Activated CD4-positive, alpha-beta T cell treated with anti-CD3 and anti-CD28 coated beads, Interleukin-2, Interleukin-4, amounts not matched to agents 100 ng/mL and 50 ng/mL, durations not matched to agents 16 hours and 8 hours (primary cell): ENCODE data around the gene DSPP.
"Not testable (repeated sequence)": the region's sequence is repeated elsewhere in the genome, so short reads cannot be mapped to it uniquely, and the experiment has no call there.

Source experiments
- DNase-seq: peaks from one replicate; pipeline ENCODE4 v3.0.0-alpha.2; 2020; ENCODE audit warnings: low spot score

DSPP gene

DNA sequence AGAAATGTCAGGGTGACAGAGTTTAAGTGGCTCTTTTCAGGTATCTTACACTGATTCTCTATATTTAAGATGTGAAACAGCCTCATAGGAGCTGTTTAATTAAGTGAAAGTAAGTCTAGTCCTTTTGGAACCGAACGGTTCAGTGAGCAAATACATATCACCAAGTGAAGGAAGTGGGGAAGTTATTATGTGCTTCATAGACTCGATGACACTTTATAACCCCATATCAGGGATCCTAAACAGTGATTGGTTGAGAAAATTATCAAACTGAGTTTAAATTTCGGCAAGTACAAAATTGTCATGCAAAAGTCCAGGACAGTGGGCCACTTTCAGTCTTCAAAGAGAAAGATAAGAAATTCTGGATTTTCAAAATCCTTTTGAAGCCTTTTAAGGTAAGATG, at the start of gene DSPP:
Gene DSPP (plus strand): TSS at position 301 of the 400 bp plus-strand sequence. CDS start 2,380 bp downstream, outside the sequence.
- DNase-seq: no peak

DNA sequence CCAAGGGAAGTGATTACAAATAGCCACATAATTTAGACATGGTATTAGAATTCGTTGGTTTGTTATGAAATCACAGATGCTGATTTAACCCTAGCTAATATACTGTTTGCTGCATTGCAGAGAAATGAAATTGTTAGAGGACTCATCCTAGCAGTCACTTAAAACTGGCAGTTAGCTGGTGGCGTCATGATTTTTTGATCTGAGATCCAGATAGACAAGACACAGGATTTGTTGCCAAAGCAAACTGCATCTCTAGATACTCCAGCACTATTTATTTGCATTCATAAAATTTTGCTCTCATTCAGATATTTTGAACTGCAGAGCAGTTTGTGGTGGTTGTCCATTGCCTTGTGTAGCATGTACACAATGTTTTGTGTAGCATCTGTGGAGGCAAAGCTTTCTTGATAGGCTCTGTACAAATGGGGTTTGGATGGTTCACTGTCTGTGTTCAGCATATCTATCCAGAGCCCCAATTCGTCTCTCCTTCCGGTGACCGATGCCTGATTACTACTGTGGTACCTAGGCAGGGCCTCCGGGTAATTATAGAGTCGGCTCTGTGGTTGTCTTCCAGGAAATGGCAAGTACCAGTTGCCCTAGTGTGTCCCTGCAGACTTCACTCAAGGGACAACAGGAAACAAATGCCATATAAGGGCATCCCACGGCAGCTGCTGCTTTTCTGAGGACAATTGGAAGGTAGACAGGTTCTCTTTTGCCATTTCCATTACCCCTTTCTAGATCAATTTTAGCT, 49.1 kb upstream of the DSPP start:
- DNase-seq: peak; percentile 75

DNA sequence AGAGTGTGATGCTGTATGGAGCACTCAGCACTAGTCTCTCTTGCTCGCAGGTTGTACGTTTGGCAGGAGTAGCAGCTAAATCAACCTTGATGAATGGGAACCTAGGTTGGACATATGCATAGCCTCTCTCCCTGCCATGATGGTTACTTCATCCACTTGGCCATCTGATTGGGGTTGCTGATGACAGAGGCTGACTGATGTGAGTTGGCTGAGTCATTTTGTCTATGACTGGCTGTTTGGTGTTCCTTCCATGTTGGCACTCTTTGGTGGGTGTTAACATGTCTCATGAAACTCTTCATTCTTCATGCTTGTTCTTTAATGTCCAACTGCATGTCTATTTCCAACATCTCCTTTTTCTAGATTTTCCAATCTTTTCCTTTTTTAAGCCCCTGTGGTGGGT, 47.5 kb upstream of the DSPP start:
- no peak for DNase-seq

DNA sequence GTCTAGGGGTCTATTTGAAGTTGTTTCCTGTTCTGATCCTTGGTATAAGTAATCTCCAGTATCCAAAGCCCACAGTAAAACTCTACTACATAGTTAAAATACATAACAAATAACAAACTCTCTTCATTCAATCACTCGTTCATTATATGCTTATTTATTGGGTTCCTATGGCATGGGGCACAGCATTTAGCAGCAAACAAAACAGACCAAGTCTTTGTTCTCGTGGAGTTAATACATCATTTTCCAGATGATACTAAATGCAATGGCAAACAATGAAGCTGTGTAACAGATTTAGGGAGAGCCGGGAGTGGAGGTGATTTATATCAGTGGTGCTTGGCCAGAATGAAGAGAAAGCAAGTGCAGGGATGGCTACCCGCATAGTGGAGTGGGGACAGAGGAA, 42.6 kb upstream of the DSPP start:
- DNase-seq: no peak

DNA sequence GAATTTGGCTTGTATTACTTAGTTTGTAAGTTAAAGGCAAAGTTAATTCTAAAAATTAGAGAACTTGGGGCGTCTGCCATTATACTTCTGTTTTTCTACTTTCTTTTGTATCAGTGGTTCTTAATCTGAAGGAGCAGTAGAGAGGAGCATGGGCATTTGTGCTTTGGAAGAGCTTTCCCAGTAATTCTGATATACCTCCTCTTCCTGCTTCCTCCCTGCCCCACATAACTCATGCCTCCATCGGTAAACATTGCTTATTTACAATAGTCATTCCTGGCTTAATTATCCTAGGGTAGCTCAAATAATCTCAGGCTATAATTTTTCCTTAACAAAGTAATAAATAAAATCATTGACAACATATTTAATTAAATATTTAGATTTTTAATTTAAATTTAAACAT, 42.1 kb upstream of the DSPP start:
- DNase-seq: no peak

DNA sequence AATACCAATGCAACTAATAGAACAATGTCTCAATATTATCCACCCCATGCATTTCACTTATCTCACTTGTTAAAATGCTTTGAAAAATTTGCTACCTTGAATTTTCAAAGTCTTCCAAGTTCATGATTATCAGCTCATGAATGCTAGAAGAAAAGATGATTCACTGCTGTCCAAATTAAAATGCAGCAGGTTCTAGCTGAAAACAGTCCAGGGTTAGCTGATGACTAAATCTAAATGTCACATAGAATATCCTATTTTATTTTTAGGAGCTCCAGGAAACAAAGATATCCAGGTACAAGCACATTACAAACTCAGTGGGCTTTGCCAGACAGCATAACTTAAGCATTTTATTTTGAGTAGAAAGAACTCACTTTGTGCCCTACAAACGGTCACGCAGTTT, 41.1 kb upstream of the DSPP start:
- DNase-seq: no peak

DNA sequence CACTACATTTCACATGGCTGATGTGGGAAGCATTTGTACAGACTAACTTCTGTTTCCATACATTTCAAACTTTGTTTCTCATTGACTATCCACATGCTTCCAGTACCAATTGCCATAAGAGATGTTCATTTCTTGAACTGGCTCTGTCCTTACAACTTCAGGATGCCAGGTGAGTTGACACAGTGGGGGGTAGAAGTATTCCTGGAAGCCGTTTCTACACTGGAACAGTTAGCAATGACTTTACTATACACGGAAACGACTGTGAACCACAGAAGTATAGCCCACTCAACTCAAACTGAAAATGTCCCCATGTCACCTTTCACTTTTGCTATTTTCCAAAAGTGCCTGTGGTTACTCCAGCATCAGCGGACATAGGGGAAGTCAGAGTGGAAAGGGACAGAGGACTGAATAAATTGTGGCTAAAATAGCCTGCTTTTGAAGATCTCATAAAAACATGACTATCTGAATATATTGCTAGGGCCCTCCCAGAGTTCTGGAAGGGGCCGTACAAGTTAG, 38.0 kb upstream of the DSPP start:
- DNase-seq: peak; percentile 2

DNA sequence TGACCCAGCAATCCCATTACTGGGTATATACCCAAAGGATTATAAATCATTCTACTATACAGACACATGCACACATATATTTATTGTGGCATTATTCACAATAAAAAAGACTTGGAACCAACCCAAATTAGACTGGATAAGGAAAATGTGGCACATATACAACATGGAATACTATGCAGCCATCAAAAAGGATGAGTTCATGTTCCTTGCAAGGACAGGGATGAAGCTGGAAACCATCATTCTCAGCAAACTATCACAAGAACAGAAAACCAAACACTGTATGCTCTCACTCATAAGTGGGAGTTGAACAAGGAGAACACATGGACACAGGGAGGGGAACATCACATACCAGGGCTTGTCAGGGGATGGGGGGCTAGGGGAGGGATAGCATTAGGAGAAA, 34.0 kb upstream of the DSPP start:
- DNase-seq: not testable (repeated sequence)

DNA sequence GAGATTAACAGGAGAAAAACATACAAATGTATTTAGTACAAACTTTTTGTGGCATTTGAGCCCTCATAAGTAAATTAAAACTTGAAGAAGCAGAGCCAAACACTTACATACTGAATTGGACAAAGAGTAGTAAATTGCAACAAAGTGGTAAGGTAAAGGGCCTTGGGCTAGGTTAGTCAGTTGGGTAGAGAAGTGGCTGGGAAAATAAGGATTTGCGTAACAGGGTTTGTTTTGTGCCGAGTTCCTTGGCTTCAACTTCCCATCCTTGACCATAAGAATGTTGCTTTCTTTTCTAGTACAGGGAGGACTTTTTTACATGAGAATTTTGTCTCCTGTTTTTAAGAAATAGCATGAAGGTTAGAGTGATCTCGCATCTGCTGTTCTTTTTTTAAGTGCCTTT, 33.3 kb upstream of the DSPP start:
- DNase-seq: no peak

DNA sequence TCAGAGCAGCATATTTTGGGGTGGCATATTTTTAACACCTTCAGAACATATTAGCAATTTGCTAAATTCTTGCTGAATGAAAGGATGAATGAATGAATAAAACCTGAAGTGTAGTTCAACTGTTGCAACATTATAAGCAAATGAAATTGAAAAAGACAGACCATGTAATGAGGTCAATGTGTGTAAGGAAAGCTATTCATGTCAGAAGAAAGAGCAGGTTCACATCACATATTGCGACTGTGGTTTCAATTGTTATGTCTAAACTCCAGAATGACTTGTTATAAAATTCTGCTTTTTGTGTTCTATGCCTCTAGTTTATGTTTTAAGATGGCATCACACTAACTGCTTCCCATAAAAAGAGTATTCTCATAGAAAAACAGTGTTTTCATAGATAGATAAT, 32.9 kb upstream of the DSPP start:
- no peak for DNase-seq

DNA sequence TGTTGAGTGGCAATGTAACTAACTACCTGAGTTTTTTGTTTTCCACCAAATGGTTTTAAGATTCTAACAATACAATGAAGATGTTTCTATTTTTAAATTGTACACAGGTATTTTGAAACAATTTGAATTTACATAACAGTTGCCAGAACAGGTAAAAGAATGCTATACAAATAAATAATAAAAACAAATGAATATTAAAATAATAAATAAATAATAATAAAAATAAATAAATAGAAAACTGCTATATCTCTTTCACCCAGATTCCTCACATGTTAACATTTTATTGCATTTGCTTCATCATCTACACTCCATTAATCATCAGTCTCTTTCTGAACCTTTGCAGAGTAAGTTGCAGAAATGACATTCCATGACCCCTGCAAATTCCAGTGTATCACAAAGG, 32.3 kb upstream of the DSPP start:
- no peak for DNase-seq

DNA sequence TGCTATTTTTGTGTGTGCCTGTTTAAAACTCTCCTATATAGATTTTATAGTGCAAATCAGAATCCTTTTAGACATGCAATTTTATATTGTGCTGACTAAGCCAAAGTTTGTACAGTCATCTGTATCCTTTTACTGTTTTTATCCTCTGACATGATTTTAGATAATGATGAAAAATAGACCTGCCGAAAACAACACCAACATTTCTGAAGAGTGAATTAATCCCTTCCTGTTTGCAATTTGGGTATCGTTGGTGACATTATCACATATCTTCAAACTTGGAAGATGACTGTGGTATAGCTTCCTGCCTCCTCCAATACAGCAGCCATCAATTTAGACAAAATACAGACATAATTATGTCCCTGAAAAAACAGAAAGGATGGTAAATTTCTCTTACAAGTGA, 28.9 kb upstream of the DSPP start:
- DNase-seq: no peak

DNA sequence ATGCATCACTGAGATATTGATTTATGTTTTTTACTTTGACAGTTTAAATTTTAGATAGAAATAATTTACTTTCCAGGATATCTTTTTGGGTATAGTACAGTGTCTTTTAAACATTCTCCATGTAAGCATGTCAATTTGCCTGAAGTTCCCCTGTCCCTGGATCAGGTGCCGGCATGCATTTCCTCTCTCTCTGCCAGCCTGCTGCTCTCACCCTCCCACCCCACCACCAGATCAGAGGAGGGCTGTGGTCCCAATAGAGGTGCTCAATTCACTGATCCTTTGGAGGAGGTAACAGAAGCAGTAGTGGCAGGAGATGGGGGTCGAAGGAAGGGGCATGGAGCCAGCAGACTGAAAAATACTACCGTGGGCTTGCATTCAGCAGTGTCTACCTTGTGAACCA, 28.3 kb upstream of the DSPP start:
- no peak for DNase-seq

DNA sequence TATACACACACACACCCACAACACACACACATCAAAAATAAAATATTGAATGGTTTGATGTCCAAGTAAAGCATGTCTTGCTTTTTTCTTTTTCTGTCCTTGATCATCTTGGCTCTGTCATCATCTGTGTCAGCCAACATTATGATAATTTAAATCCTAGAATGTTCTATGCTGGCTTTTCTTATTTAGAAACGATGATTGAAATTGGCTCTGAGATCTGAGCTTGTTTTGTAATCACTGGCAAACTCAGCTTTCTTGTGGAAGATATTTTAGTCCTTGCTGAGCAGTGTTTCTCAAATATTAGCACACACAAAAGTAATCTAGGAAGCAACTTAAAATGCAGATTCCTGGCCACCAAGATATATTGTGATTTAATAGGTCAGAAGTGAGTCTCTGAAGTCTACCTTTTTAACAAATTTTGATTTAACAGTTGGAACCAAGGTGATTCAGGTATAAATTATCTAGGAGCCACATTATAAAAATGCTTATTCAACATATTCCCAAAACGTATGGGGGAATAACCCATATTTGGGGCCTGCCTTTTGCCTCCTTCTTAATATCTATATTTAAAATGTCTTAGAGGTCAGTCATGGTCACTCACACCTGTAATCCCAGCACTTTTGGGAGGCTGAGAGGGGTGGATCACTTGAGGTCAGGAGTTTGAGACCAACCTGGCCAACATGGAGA, 24.0 kb upstream of the DSPP start:
- DNase-seq: no peak

DNA sequence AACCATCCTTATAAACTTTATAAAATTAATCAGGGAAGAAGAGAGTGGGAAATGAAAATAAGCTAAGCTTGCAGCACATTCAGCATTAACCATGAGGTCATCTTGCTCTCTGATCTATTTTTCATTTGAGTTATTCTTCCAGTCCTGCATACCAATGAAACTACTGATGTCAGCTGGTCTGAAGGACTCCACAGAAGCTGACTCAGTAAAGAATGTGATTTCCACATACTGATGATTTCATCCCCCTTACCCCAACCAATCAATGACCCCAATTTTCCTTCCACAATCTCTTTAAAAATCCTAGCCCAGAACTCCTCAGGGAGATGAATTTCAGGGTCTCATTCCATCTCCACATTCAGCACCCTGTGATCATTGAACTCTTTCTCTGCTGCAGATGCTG, 18.8 kb upstream of the DSPP start:
- no peak for DNase-seq

DNA sequence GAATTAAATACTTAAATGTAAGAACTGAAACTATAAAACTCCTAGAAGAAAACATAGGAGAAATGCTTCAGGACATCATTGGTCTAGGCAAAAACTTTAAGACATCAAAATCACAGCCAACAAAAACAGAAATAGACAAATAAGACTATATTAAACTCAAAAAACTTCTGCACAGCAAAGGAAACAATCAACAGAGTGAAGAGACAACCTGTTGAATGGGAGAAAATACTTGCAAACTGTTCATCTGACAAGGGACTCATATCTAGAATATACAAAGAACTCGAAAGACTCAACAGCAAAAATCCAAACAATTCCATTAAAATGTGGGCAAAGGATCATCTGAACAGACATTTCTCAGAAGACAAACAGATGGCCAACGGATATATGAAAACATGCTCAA, 16.2 kb upstream of the DSPP start:
- no peak for DNase-seq

DNA sequence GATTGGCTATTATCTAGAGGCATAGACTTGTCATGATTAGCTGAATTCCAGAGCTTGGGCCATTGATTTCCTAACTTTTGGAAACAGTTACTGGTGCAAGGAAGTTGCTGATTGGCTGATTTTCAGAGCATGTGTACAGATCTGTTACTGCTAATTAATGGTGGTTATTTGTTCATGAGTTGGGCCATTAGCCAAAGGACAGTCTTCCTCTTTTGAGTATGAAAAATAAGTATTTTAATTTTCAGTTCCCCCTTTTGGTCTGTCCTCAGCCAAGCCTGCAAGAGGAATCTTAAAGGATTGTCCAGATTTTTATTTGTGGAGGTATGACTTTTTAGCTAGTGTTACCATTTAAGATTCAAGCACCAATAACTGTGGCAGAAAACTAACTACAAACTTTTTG, 7.0 kb upstream of the DSPP start:
- no peak for DNase-seq

DNA sequence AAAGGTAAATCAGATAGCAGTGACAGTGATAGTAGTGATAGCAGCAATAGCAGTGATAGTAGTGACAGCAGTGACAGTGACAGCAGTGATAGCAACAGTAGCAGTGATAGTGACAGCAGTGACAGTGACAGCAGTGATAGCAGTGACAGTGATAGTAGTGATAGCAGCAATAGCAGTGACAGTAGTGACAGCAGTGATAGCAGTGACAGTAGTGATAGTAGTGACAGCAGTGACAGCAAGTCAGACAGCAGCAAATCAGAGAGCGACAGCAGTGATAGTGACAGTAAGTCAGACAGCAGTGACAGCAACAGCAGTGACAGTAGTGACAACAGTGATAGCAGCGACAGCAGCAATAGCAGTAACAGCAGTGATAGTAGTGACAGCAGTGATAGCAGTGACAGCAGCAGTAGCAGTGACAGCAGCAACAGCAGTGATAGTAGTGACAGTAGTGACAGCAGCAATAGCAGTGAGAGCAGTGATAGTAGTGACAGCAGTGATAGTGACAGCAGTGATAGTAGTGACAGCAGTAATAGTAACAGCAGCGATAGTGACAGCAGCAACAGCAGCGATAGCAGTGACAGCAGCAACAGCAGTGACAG, 6.1 kb downstream of the DSPP start:
- no peak for DNase-seq

DNA sequence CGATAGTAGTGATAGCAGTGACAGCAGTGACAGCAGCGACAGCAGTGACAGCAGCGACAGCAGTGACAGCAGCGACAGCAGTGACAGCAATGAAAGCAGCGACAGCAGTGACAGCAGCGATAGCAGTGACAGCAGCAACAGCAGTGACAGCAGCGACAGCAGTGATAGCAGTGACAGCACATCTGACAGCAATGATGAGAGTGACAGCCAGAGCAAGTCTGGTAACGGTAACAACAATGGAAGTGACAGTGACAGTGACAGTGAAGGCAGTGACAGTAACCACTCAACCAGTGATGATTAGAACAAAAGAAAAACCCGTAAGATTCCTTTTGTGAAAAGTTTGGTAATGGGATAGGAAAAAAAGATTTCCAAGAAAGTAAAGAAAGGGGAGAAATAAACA, 7.9 kb downstream of the DSPP start:
- DNase-seq: no peak

DNA sequence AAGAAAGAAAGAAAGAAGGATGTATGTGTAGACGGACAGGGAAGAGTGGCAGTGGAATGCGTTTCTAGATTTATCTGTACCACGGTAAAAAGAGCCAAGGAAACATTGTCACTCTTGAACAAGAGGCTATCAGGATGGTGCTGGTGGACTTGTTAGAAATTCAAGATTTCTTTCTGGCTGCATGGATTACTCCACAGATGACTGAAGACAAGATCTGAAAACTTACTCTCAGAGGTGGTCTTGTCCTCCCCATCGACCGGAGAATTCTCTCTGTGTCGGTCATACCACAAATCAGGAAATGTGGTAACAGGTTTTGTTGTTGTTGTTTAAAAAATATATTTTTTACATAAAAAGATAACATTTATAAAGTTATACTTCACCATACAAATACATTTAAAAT, 11.8 kb downstream of the DSPP start:
- DNase-seq: no peak

DNA sequence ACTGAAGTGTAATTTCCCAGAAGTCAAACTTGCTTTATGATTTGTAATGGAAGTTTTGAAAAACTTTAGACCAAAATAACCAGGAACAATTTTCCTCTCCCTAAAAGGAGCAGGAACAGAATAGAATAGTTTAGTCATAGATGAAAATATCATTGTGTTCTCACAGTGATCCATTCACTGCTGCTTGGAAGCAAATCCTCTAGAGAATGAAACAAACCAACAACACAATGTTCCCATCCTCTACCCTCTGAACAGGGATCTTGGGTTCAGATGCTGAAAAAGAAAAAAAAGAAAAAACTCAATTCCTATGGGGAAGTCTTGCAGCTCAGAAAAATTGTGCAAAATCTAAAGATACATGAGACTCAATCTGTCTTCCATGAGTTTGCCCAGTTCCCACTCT, 12.2 kb downstream of the DSPP start:
- no peak for DNase-seq

DNA sequence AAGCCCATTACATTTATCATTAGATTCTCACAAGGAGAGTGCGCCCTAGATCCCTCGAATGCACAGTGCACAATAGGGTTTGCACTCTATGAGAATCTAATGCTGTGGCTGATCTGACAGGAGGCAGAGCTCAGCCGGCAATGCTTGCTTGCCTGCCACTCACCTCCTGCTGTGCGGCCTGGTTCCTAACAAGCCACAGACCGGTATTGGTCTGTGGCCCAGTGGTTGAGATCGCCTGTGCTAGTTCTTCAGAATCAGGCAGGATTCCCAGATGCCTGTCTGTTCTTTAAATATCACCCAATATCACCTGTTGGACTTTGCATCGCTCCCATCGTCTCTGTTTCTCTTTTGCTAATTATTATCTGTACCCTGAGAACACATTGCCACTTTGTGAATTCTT, 14.0 kb downstream of the DSPP start:
- DNase-seq: no peak

DNA sequence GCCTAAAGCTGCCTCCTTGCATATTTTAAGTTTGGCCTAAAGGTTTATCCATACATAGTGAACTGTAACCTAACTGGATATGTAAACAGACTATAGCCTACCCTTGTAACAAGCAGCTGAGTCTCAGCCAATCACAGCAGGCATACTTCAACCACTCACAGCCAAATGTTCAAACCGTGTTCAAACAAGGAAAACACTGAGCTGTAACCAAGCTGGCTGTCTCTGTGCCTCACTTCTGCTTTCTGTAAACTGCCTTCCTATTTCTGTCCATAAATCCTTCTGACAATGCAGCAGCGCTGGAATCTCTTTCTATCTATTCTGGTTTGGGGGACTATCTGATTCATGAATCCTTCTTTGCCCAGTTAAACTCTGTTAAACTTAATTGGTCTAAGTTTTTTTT, 16.4 kb downstream of the DSPP start:
- no peak for DNase-seq
